Astrocyte of the hippocampus (primary cell): Measurements from ENCODE around the gene CDCA4.

Experiments used
- DNase-seq: peaks from one replicate; pipeline ENCODE4 v3.0.0; 2011; ENCODE audit warnings: low read depth, low spot score

CDCA4 gene

GRCh38 chr14:104991896-104992230, 29.0 kb downstream of the CDCA4 start:
- no peak for DNase-seq

GRCh38 chr14:104989951-104990303, 31.0 kb downstream of the CDCA4 start:
- DNase-seq, result no peak

- DNase-seq, result no peak
Observed at GRCh38 chr14:104989236-104989950, 31.5 kb downstream of the CDCA4 start.

DNA sequence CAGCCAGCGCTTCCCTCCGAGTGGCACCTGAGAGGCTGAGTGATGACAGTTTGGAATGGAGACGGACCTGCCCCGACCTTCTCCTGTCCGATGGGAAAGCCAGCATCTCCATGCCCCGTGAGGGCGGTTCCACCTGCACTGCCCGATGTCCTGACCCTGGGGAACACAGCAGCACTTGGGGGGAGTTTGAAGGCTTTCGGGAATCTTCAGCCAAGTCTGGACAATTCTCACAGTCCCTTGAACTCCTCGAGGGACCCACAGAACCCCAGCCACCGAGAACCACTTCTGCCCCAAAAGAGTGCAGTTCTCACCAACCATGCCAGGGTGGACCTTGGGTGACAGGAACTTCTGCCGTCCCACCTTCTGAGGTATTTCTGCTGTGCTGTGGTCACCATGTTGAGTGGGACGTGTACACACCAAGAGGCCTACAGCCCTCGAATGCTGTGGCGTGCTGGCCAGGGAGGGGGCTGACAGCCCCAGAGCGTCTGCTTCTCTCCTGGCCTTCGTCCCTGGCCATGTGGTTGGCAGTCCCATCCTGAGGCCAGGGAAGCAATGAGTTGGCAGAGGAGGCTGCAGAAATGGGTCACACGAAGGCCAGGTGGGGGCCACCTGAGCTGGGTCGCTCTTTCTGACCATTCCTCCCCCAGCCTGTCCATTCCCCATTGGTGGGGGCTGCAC, 34.3 kb downstream of the CDCA4 start:
- no peak for DNase-seq

GRCh38 chr14:104985675-104986486, 35.0 kb downstream of the CDCA4 start, which contains the start of gene CLBA1:
Gene CLBA1, plus strand, starts transcription at chr14:104985788. Its CDS starts 644 bp downstream, at chr14:104986432.
- DNase-seq, result peak; percentile 98

- no peak for DNase-seq
Observed at GRCh38 chr14:104984056-104984894, 36.6 kb downstream of the CDCA4 start.

DNA sequence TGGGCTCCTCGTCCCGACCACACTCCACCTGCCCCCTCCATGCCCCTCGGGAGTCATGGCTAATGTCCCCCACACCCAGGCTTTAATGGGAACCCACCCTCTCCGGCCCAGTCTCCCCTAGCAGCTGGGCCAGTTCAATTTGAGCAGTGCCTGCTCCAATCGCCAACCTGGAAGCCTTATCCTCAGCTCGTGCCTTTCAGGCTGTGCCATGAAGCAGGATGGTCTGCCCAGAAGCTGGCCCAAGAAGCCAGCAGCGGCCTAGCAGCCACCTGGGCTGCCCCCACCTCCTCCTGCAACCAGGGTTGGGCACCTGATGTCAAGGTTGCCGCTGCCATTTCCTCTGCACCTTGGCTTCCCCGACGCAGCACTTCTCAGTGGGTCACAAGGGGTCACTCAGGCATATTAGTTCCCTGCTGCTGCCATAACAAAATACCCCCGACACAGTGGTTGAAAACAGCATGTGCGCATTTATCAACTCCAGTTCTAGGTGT, 37.6 kb downstream of the CDCA4 start:
- DNase-seq, result no peak

DNA sequence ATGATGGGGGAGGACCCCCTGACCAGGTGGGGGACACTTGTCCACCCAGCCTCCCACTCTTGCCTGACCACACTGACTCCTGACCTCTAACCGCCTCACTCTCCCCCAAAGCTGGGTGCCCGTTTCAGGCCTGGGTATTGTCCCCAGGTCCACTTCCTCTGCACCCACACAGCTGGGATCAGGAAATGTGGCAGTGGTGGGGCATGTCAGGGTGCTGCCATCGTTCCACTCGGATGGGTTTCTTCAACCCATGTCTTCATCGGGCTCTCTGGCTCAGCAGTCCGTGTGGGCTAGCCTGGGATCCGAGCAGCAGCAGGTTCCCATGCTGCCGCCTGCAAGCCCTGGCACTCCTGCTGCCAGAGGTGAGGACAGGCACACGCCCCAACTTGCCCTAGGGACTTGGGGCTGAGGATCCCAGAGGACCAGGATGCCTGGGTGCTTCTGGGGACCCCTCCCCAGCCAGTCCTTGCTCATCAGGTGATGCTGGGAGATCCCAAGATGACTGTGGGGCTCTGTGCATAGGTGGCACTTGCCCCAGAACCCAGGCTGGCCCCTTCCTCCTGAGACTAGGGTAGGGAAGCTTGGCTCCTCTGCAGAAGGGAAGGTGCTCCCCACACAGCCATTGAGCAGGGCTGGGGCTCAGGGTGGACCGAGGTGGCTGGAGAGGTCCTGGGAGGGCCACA, 38.2 kb downstream of the CDCA4 start:
- DNase-seq, result no peak

DNA sequence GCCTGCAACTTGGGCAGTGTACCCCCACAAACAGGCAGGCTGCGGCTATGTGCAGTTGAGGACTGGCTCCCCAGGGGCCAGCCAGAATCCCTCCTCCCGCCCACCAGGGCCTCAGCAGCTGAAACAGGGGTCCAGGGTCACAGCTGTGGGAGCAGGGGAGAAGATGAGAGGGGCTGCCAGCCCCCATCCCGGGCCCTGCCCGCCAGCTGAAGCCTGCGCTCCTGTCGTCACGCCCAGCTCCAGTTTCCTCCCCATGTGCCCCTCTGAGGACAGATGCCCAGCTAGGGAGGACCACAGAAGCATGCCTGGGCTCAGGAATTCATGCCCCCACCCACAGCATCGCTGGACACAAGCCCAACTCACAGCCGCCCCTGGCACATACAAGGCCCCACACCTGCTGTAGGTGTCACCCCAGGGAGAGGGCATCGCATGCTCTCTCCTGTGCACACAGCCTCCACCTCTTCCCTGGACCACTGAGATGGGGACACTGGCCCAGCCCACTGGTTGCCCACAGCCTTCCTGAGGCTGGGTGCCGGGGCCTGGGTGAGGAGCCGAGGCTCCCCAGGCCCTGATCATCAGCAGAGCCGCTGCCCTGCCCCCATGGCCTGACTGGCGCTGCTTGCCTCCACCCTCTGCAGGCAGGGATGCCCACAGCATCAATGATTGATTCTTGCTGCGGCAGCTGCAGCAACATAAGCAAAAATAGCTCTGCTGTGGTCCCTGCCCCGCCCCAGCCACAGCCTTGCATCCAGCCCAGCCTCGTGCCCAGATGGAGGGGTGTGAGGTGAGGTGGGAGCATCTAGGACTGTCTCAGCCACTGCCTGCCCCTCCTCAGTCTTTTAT, 39.0 kb downstream of the CDCA4 start:
- no peak for DNase-seq

DNA sequence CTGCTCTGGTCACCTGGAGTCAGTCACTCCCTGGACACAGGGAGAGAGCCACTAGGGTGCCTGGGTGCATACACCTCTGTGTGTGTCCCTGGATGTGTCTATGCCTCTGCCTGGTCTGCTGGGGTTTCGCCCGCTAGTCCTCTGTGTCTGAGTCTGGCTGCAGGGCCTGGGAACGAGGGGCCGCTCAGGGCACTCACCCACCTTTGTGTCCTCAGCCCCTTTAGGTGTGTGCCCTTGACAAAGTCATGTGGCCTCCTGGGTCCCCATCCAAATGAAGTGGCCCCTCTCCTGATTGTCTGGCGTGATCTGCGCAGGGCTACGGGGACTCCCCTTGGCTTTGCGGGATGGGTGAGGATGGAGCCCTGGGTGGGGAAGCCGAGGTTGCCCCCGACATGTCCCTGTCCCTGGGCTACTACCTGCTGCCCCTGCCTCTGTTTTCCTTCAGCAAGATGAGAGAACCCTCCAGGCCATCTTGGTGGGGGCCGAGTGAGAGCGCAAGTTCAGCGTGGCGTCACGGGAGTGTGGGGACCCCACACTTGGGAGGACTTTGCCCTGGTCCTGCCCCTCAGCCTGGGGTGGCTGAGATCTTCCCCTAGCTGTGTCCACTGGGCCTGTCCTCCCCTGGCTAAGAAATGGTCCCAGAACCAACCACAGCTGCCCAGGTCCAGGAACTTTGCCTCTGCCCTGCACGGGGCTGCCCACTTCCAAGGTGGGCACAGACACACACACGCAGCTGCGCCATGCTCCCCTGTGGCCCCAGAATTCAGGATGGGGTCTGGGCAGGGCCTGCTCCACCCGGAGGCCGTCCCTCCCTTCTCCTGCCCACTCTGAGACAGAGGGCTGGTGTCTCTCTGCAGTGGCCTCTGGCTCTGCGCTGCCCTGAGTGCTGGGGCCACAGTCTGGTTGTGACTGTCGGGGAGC, 40.0 kb downstream of the CDCA4 start:
- no peak for DNase-seq

GRCh38 chr14:104979758-104980610, 40.9 kb downstream of the CDCA4 start:
- DNase-seq, result peak; percentile 85

DNA sequence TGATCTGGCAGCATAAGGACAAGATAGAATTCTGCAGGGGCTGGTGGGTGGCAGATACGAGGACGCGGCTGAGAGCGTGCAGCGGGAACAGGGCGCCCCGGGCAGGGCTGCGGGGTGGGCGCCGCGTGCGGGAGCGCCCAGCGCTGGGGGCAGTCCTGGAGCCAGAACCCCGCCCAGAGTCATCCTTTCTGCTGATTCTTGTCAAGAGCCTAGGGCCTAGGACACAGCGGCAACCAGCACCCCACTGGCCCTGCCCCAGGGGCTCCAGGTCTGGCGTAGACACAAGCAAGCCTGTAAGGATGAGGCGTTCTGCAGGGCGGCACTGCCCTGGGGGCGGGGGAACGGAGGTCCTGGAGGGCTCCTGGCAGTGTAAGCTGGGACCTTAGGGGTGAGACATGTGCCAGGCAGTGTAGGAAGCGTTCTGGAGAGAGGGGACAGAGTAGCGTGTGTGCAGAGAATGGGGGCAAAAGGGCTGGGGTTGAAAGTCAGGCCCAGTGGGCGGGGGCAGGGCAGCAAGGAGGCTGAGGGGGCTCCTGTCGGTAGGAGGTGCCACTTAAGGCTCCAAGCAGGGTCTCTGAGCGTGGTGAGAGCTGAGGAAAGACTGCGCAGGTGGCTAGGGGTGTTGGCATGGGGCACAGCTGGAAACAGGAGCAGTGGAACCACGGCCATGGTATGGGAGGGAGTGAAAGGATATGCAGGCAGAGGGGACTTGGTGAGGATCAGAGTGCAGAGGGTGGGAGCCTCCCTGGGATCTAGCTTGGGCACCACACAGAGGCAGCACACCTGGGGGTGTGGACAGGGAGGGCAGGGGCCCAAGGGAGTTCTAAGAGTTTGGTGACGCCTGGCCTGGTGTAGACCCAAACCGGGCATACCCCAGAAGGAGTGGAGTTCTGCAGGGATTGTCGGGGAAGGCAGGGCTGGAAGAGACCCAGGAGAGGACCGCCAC, 41.9 kb downstream of the CDCA4 start:
- no peak for DNase-seq

DNA sequence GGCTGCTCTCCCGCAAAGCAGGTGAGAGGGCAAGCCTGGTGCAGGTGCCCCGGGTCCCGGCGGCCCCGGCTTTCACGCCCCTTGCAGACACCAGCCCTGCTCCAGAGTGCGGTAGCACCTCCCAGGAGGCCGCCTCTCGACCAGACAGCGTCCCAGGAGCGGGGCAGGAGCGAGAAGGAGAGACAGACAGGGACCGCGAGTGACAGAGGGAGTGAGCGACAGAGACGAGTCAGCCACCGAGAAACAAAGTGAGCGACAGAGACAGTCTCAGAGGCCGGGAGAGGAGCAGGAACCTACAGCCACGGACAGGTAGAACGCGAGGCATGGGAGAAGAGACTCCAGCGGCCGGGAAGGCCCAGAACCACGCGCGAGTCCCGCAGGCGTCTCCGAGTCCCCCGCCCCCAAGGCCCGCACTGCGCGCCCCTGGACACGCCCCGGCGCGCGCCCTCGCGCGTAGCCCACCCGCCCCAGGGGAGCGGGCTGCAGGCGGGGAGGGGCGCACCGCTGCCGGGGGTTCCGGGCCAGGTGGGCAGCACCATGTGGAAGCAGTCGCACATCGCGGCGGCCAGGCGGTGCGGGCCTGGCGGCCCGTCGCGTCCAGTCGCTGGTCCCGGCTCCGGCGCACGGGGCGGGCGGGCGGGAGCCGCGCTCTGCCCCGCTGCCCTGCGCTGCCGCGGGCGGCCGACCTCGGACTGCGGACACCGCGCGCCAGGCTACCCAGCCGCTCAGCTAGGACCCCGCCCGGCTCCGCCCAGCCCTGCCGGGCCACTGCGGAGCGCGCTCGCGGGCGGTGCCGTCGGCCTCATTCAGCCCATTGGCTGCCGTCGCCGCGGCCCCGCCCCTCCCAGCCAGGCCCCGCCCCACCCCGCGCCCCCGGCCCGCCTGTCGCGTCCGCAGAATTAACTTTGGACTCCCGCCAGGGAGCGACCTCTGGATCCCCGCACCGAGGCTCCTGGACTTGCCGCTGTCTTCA, 42.9 kb downstream of the CDCA4 start, which contains the start of gene AHNAK2:
Gene AHNAK2, minus strand, starts transcription at position 694 of the 973 bp plus-strand sequence. Its CDS starts 137 bp downstream, at position 557.
- DNase-seq, result peak; percentile 93

DNA sequence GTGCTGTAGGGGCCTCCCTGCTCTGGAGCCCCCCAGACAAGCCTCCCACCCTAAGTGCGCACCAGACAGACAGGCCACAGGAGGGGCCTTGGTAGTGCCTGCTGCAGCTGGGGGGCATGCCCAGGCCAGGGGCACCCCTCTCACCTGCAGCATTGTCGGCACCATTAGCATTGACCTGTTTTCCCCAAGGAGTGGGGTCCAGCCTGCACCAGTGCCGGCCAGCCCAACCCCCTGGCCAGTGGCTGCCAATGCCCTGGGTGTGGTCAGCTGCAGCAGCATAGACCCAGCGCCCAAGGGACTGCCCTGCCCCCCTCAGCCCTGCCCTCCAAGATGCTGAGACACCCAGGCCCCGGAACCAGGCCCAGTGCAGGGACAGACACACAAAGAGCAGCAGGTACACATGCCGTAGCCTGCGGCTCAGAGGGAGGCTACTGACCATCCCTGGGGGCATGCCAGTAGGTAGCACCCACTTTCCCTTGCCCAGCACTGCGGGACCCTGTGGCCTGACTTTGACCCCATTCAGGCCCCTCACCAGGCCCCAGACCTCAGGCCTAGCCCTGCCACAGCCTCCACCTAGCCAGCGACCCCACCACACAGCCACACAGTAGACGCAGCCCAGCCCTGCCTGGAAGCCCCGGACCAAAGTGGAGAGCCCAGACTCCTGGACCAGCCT, 43.7 kb downstream of the CDCA4 start:
- DNase-seq, result no peak
